Tibial artery (tissue), 4 donors: Measurements from ENCODE around the gene CFAP100.

Experiments used
- DNase-seq, 2 donors: peaks; one replicate each; pipeline ENCODE4 v3.0.0-alpha.2; 2019
- H3K27ac ChIP-seq, 2 donors: fragments of 200-600 bp; sonication (generic) in 1 of 2; 1 replicate in 1 of 2; 2 replicates in 1 of 2; pipeline ENCODE4 v1.5.1; 2018 to 2019; ENCODE audit warnings: mild to moderate bottlenecking in 1 of 2
- H3K27me3 ChIP-seq, 2 donors: fragments of 200-600 bp; sonication (generic) in 1 of 2; one replicate each; pipeline versions ENCODE4 v1.5.1 to v1.6.0; 2016 to 2019
- H3K36me3 ChIP-seq, 3 donors: fragments of 200-600 bp; sonication (generic) in 2 of 3; one replicate each; pipeline ENCODE4 v1.5.1; 2016 to 2019; ENCODE audit warnings: mild to moderate bottlenecking in 2 of 3
- H3K4me1 ChIP-seq, 4 donors: fragments of 200-600 bp; sonication (generic) in 2 of 4; 1 replicate in 3 of 4; 2 replicates in 1 of 4; pipeline ENCODE4 v1.5.1; 2016 to 2019
- H3K4me3 ChIP-seq, 2 donors: fragments of 200-600 bp; sonication (generic) in 1 of 2; 1 replicate in 1 of 2; 2 replicates in 1 of 2; pipeline ENCODE4 v1.5.1; 2018 to 2019; ENCODE audit warnings: mild to moderate bottlenecking in 2 of 2
- H3K9me3 ChIP-seq, 3 donors: fragments of 200-600 bp; sonication (generic) in 1 of 3; one replicate each; pipeline ENCODE4 v1.5.1; 2016 to 2019
- intact Hi-C: fragments of 100-400 bp; cut with DNase I; formaldehyde crosslinking; loops from one replicate; pipeline ENCODE4 v1.15.0; 2023; ENCODE audit warnings: low total_unique reads
- TF ChIP-seq, protein P1 (sequence below), 2 experiments: fragments of 200-600 bp in 1 of 2; fragments of 450-650 bp in 1 of 2; IDR thresholded peaks; one replicate each; pipeline ENCODE4 v1.5.1; 2017 to 2019; ENCODE audit warnings: antibody characterized with exemption in 2 of 2, mild to moderate bottlenecking in 1 of 2, moderate library complexity in 1 of 2

The CFAP100 gene

GRCh38 chr3:126395846-126396513 lies 1.3 kb downstream of the CFAP100 start:
- Histone ChIP-seq H3K27ac (no peak overlapping the region), H3K4me1 (peaks cover 0 to 10% (median 5%) of the 10 kb centered on the region in 4 donors), H3K36me3 (no peaks in the 10 kb centered on the region), H3K4me3 (no peak overlapping the region), H3K27me3 (peaks cover 0 to 5% of the 10 kb centered on the region in 2 donors), H3K9me3 (no peaks in the 10 kb centered on the region)
- DNase-seq, result peak in 1 of 2 donors; percentile 47
- TF ChIP-seq, protein P1, sequence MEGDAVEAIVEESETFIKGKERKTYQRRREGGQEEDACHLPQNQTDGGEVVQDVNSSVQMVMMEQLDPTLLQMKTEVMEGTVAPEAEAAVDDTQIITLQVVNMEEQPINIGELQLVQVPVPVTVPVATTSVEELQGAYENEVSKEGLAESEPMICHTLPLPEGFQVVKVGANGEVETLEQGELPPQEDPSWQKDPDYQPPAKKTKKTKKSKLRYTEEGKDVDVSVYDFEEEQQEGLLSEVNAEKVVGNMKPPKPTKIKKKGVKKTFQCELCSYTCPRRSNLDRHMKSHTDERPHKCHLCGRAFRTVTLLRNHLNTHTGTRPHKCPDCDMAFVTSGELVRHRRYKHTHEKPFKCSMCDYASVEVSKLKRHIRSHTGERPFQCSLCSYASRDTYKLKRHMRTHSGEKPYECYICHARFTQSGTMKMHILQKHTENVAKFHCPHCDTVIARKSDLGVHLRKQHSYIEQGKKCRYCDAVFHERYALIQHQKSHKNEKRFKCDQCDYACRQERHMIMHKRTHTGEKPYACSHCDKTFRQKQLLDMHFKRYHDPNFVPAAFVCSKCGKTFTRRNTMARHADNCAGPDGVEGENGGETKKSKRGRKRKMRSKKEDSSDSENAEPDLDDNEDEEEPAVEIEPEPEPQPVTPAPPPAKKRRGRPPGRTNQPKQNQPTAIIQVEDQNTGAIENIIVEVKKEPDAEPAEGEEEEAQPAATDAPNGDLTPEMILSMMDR (IDR thresholded peaks at IDR 0.05), result no peak
- intact Hi-C loops, result no loop called here

DNA sequence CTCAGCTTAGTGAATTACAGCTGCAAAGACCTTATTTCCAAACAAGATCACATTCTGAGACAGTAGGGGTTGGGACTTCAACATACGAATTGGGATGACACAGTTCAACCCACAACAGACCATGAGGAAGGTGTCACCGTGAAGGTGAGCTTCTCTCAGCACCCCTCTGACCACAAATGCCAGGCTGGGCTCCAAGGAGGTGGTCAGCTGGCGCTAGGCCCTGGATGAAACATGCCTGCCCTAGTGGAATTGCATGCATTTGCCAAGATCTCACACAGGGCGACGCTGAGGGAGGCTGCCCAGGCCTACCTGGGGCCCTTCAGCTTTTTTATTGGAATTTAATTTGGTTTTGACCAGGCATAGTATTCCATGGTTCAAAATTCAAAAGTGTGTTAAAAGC lies 1.8 kb downstream of the CFAP100 start:
- no peaks in the 10 kb centered on the region for H3K36me3 ChIP-seq
- intact Hi-C loops, result no loop called here
- H3K27me3 ChIP-seq, result peaks cover 0 to 5% of the 10 kb centered on the region in 2 donors
- H3K4me1 ChIP-seq, result peaks cover 0 to 10% (median 5%) of the 10 kb centered on the region in 4 donors
- DNase-seq, result peak in 1 of 2 donors; percentile 45
- no peaks in the 10 kb centered on the region for H3K9me3 ChIP-seq
- TF ChIP-seq, protein P1 (IDR thresholded peaks at IDR 0.05), result no peak
- H3K4me3 ChIP-seq, result no peak overlapping the region
- H3K27ac ChIP-seq, result no peak overlapping the region

GRCh38 chr3:126397610-126398422 lies 3.1 kb downstream of the CFAP100 start:
- intact Hi-C loops, result no loop called here
- Histone ChIP-seq H3K4me3 (no peak overlapping the region), H3K4me1 (peaks cover 0 to 10% (median 5%) of the 10 kb centered on the region in 4 donors), H3K36me3 (no peaks in the 10 kb centered on the region), H3K27me3 (peaks cover 0 to 10% of the 10 kb centered on the region in 2 donors), H3K9me3 (no peaks in the 10 kb centered on the region), H3K27ac (no peak overlapping the region)
- TF ChIP-seq, protein P1 (IDR thresholded peaks at IDR 0.05), result no peak
- DNase-seq, result peak in 1 of 2 donors; percentile 51

- Histone ChIP-seq H3K9me3 (no peaks in the 10 kb centered on the region), H3K36me3 (no peaks in the 10 kb centered on the region), H3K4me3 (no peak overlapping the region), H3K27me3 (peaks cover 0 to 10% of the 10 kb centered on the region in 2 donors), H3K4me1 (peaks cover 0 to 10% (median 5%) of the 10 kb centered on the region in 4 donors), H3K27ac (no peak overlapping the region)
- DNase-seq, result peak in 1 of 2 donors; percentile 50
- TF ChIP-seq, protein P1 (IDR thresholded peaks at IDR 0.05), result no peak
- intact Hi-C loops, result no loop called here
Observed at GRCh38 chr3:126398423-126399350, 4.0 kb downstream of the CFAP100 start.

GRCh38 chr3:126399351-126399735 lies 4.6 kb downstream of the CFAP100 start:
- H3K9me3 ChIP-seq, result no peaks in the 10 kb centered on the region
- TF ChIP-seq, protein P1 (IDR thresholded peaks at IDR 0.05), result no peak
- H3K27me3 ChIP-seq, result peaks cover 0 to 10% of the 10 kb centered on the region in 2 donors
- intact Hi-C loops, result no loop called here
- no peak for DNase-seq
- peaks cover 0 to 9% (median 4%) of the 10 kb centered on the region in 4 donors for H3K4me1 ChIP-seq
- H3K36me3 ChIP-seq, result no peaks in the 10 kb centered on the region
- no peak overlapping the region for H3K4me3 ChIP-seq
- H3K27ac ChIP-seq, result no peak overlapping the region
